PC-9 (cell line): ENCODE data around the gene GLO1. TPM values are rescaled to one million over a fixed set of nuclear protein-coding genes. Genes with fewer than 3 reads are reported as not detected.

Source experiments
- BruUV-seq: library from RNA; stranded (reverse); fragments of 400-500 nt; replicated peaks from 2 replicates; lab custom pipeline; 2021; lab: Mats Ljungman, UMichigan
- CTCF ChIA-PET: fragments of 300-600 bp; sonication (Branson Sonifier 250); formaldehyde crosslinking; loops from one replicate; lab custom pipeline; 2022; ENCODE audit warnings: antibody characterized with exemption; lab: Charles Lee
- POLR2A ChIA-PET: fragments of 300-600 bp; sonication (Branson Sonifier 250); formaldehyde crosslinking; loops from one replicate; lab custom pipeline; 2022; ENCODE audit warnings: antibody characterized with exemption; ENCODE audit not compliant: unreplicated experiment; lab: Charles Lee
- DNase-seq, 2 experiments: peaks; one replicate each; pipeline versions ENCODE4 v3.0.0 to v3.0.0-alpha.2; 2015 to 2022; ENCODE audit warnings: mixed read lengths in 1 of 2
- H2AFZ ChIP-seq: fragments of 200-600 bp; sonication (generic); 2 replicates; pipeline ENCODE4 v1.8.1; 2017; ENCODE audit warnings: antibody characterized with exemption
- H3F3A ChIP-seq: fragments of 200-600 bp; sonication (generic); 2 replicates; pipeline ENCODE4 v1.8.1; 2017; ENCODE audit warnings: antibody characterized with exemption, mild to moderate bottlenecking, low read depth; ENCODE audit not compliant: insufficient read depth
- H3K27ac ChIP-seq: fragments of 200-600 bp; sonication (generic); 2 replicates; pipeline ENCODE4 v1.6.1; 2016; ENCODE audit warnings: mixed run types
- H3K27me3 ChIP-seq: fragments of 200-600 bp; sonication (generic); 2 replicates; pipeline ENCODE4 v1.6.1; 2016; ENCODE audit warnings: low read depth, mixed run types; ENCODE audit not compliant: insufficient read depth
- H3K36me3 ChIP-seq: fragments of 200-600 bp; sonication (generic); 2 replicates; pipeline ENCODE4 v1.6.1; 2016; ENCODE audit warnings: low read depth, mixed run types
- H3K4me1 ChIP-seq: fragments of 200-600 bp; sonication (generic); replicated peaks from 2 replicates; pipeline ENCODE4 v1.6.1; 2016; ENCODE audit warnings: mixed run types; ENCODE audit not compliant: insufficient read depth
- H3K4me2 ChIP-seq: fragments of 200-600 bp; sonication (generic); 2 replicates; pipeline ENCODE4 v1.6.1; 2017; ENCODE audit warnings: mixed run types
- H3K4me3 ChIP-seq: fragments of 200-600 bp; sonication (generic); 2 replicates; pipeline ENCODE4 v1.6.1; 2016; ENCODE audit warnings: mixed run types
- H3K79me2 ChIP-seq: fragments of 200-600 bp; sonication (generic); 2 replicates; pipeline ENCODE4 v1.6.1; 2017; ENCODE audit warnings: low read depth, mixed run types
- H3K9me2 ChIP-seq: fragments of 200-600 bp; sonication (generic); 2 replicates; pipeline ENCODE4 v1.8.1; 2017; ENCODE audit warnings: mild to moderate bottlenecking; ENCODE audit not compliant: insufficient read depth
- H3K9me3 ChIP-seq: fragments of 200-600 bp; sonication (generic); 2 replicates; pipeline ENCODE4 v1.8.1; 2016; ENCODE audit warnings: low read depth; ENCODE audit not compliant: insufficient read depth
- H4K20me1 ChIP-seq: fragments of 200-600 bp; sonication (generic); 2 replicates; pipeline ENCODE4 v1.8.1; 2017; ENCODE audit not compliant: insufficient read depth
- EZH2 ChIP-seq: fragments of 200-600 bp; sonication (generic); IDR thresholded peaks from 2 replicates; pipeline ENCODE4 v1.8.0; 2017; ENCODE audit warnings: antibody characterized with exemption, low read depth
- intact Hi-C: fragments of 100-400 bp; cut with micrococcal nuclease; formaldehyde crosslinking; loops from one replicate; pipeline ENCODE4 v1.10.0; 2022; ENCODE audit not compliant: unreplicated experiment
- total RNA-seq: library from RNA; stranded (reverse); gene quantifications from 2 replicates; pipeline ENCODE4 v1.2.3, GENCODE V29; 2021
- TF ChIP-seq, protein P1 (sequence below): fragments of 200-600 bp; sonication (generic); conservative IDR thresholded peaks from 2 replicates; pipeline ENCODE4 v1.6.1; 2017; ENCODE audit warnings: mixed run types, antibody characterized with exemption, mild to moderate bottlenecking, moderate library complexity

Gene GLO1
- total RNA-seq, 1 experiment from 2014 or later, result 118 TPM

DNA sequence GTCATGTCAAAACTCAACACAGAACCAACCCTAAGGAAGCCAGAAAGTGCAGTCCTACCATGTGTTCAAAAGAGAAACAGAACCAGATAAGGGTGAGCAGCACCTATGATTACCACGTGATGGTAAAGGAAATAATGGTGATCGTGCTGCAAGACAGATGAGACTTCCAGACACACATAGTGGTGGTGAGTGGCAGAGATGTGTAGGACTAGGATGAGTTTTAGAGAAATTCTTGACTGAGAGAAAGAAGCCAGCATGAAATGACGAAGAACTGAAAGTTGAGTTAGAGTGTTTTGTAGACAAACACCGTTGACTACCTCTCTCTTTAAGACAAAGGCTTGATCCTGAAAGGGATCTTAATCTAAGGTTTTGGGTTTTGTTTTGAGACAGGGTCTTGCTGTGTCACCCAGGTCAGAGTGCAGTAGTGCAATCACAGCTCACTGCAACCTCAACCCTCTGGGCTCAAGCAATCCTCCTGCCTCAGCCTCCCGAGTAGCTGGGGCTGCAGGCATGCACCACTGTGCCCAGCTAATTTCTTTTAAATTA, 52.7 kb downstream of the GLO1 start:
- intact Hi-C loops, result no loop called here

DNA sequence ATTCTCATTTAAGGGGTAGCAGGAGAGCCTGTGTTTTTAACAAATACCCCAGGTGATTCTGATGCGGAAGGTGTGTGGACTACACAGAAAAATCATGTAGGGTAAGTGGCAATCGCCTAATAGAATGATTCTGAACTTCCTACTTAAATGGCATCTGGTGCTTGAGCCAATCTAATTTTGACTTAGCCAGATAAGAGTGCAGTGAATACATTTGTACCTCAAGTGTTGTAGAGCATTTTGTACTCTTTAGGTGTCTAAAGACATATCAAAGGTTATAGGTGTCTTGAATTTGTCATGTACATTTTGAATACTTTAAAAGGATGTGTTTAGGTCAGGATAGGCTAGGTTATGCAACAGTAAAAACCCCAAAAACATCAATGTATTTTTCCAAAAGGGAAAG, 53.2 kb downstream of the GLO1 start:
- ChIA-PET POLR2A (no interaction called here), CTCF (no interaction called here)
- intact Hi-C loops, result no loop called here
- no peaks in the 10 kb centered on the region; the same call in 1 of the 2 replicates for H3F3A ChIP-seq
- no peaks in the 10 kb centered on the region for H3K4me1 ChIP-seq
- no peaks in the 10 kb centered on the region for H4K20me1 ChIP-seq
- no peaks in the 10 kb centered on the region for H3K36me3 ChIP-seq
- DNase-seq, result no peak
- no peak overlapping the region for H3K27ac ChIP-seq
- no peak overlapping the region for H2AFZ ChIP-seq
- no peaks in the 10 kb centered on the region for H3K79me2 ChIP-seq
- no peaks in the 10 kb centered on the region for H3K27me3 ChIP-seq
- H3K4me2 ChIP-seq, result no peak overlapping the region
- H3K4me3 ChIP-seq, result no peak overlapping the region
- TF ChIP-seq, protein P1, sequence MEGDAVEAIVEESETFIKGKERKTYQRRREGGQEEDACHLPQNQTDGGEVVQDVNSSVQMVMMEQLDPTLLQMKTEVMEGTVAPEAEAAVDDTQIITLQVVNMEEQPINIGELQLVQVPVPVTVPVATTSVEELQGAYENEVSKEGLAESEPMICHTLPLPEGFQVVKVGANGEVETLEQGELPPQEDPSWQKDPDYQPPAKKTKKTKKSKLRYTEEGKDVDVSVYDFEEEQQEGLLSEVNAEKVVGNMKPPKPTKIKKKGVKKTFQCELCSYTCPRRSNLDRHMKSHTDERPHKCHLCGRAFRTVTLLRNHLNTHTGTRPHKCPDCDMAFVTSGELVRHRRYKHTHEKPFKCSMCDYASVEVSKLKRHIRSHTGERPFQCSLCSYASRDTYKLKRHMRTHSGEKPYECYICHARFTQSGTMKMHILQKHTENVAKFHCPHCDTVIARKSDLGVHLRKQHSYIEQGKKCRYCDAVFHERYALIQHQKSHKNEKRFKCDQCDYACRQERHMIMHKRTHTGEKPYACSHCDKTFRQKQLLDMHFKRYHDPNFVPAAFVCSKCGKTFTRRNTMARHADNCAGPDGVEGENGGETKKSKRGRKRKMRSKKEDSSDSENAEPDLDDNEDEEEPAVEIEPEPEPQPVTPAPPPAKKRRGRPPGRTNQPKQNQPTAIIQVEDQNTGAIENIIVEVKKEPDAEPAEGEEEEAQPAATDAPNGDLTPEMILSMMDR, result no peak
- no peak for TF ChIP-seq EZH2
- BruUV-seq, result no TSS peak
- no peaks in the 10 kb centered on the region for H3K9me2 ChIP-seq
- no peaks in the 10 kb centered on the region for H3K9me3 ChIP-seq

More for the DNA sequence above, 52.7 kb downstream of the GLO1 start:
- H3K4me3 ChIP-seq, result no peak overlapping the region
- no peaks in the 10 kb centered on the region; the same call in 1 of the 2 replicates for H3F3A ChIP-seq
- H3K4me1 ChIP-seq, result no peaks in the 10 kb centered on the region
- ChIA-PET POLR2A (interaction anchor here (0.6 kb wide), 1 partner anchor 265 kb away, joined by 8 read pairs; no protein-coding TSS in a partner anchor), CTCF (no interaction called here)
- H3K9me3 ChIP-seq, result no peaks in the 10 kb centered on the region
- no peaks in the 10 kb centered on the region for H3K9me2 ChIP-seq
- no peak for DNase-seq
- H3K79me2 ChIP-seq, result no peaks in the 10 kb centered on the region
- no peak overlapping the region for H3K4me2 ChIP-seq
- H3K27me3 ChIP-seq, result no peaks in the 10 kb centered on the region
- H3K27ac ChIP-seq, result no peak overlapping the region
- no TSS peak for BruUV-seq
- H3K36me3 ChIP-seq, result no peaks in the 10 kb centered on the region
- no peak overlapping the region for H2AFZ ChIP-seq
- H4K20me1 ChIP-seq, result no peaks in the 10 kb centered on the region
- TF ChIP-seq, protein P1, result no peak
- TF ChIP-seq EZH2, result no peak

DNA sequence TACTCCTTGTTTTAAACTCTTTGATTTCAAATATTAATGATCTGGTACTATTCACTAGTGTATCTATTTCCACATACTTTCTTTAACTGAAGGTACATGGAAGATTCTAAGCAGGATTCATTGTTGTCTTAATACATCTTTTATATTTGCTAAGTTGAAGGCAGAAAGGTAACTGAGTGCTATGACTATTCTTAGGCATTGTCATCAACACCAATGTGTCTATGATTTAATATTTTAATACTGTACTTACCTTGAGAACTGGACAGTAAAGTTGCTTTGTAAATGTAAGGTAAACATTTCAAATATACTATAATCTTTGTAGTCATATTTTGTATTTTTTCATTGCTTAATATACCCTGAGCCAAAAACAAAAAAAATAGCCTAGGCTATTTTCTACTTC, 54.3 kb downstream of the GLO1 start:
- Histone ChIP-seq H3K4me2 (no peak overlapping the region), H4K20me1 (no peaks in the 10 kb centered on the region), H3K4me1 (no peaks in the 10 kb centered on the region), H3K27ac (no peak overlapping the region), H3K36me3 (no peaks in the 10 kb centered on the region), H2AFZ (no peak overlapping the region), H3K9me3 (no peaks in the 10 kb centered on the region), H3K27me3 (no peaks in the 10 kb centered on the region), H3K4me3 (no peak overlapping the region), H3K9me2 (no peaks in the 10 kb centered on the region), H3K79me2 (no peaks in the 10 kb centered on the region), H3F3A (no peaks in the 10 kb centered on the region; the same call in 1 of the 2 replicates)
- no peak for DNase-seq
- TF ChIP-seq EZH2, result no peak
- TF ChIP-seq, protein P1, result no peak
- intact Hi-C loops, result no loop called here
- ChIA-PET POLR2A (no interaction called here), CTCF (interaction anchor here (0.7 kb wide), 1 partner anchor 55 kb away, joined by 3 read pairs; no protein-coding TSS in a partner anchor)
- BruUV-seq, result no TSS peak
